ENCODE results near the gene PCMTD2.

- TF ChIP-seq CTCF (IDR thresholded peaks at IDR 0.05; ENCODE audit: low read length) (no peak), EZH2 (IDR thresholded peaks at IDR 0.05; ENCODE audit: borderline replicate concordance, low read length) (no peak)
These were observed 2.6 kb upstream of the PCMTD2 start for GRCh38 chr20:64253000-64253383.
